T-cell (primary cell): ENCODE measurements around the gene AMOT. TPM values are rescaled to one million over a fixed set of nuclear protein-coding genes. Genes with fewer than 3 reads are reported as not detected.

Experiments
- ATAC-seq, 4 experiments: fragments of 200-7000 bp in 3 of 4; fragments of 150-1000 bp in 1 of 4; cut with Tn5 transposase; replicated peaks in 1 of 4; 1 replicate in 3 of 4; 2 replicates in 1 of 4; pipeline ENCODE4 v1.10.0; 2021; ENCODE audit warnings: moderate library complexity in 3 of 4, mild to moderate bottlenecking in 2 of 4, moderate number of reproducible peaks in 1 of 4
- CTCF ChIA-PET, 2 donors: fragments of 300-600 bp; sonication (Branson Sonifier 250); formaldehyde crosslinking; loops; one replicate each; lab custom pipeline; 2022; ENCODE audit warnings: antibody characterized with exemption in 2 of 2; lab: Charles Lee
- POLR2A ChIA-PET, 2 donors: fragments of 300-600 bp; sonication (Branson Sonifier 250); formaldehyde crosslinking; loops; one replicate each; lab custom pipeline; 2022; ENCODE audit warnings: antibody characterized with exemption in 2 of 2; lab: Charles Lee
- DNase-seq, 35 experiments: peaks; one replicate each; pipeline versions ENCODE4 v3.0.0 to v3.0.0-alpha.2; 2013 to 2023
- H3K27ac ChIP-seq: one replicate; pipeline ENCODE4 v1.5.1; 2013; ENCODE audit warnings: low read length
- H3K27me3 ChIP-seq, 2 experiments: replicated peaks in 1 of 2; 1 replicate in 1 of 2; 2 replicates in 1 of 2; pipeline versions ENCODE4 v1.6.1 to v1.7.0; 2013; ENCODE audit warnings: low read length in 1 of 2, mixed read lengths in 1 of 2; ENCODE audit not compliant: control insufficient read depth in 2 of 2, insufficient read depth in 2 of 2; ENCODE audit errors: extremely low read depth in 1 of 2
- H3K36me3 ChIP-seq, 2 donors: 1 replicate in 1 of 2; 2 replicates in 1 of 2; pipeline versions ENCODE4 v1.6.1 to v1.7.0; 2013; ENCODE audit warnings: low read length in 1 of 2; ENCODE audit not compliant: control insufficient read depth in 2 of 2, insufficient read depth in 1 of 2; ENCODE audit errors: extremely low read depth in 1 of 2
- H3K4me1 ChIP-seq, 2 experiments: 1 replicate in 1 of 2; 2 replicates in 1 of 2; pipeline versions ENCODE4 v1.6.1 to v1.7.0; 2013; ENCODE audit warnings: low read length in 2 of 2, mixed read lengths in 1 of 2; ENCODE audit not compliant: insufficient read depth in 2 of 2, control insufficient read depth in 1 of 2; ENCODE audit errors: extremely low read depth in 1 of 2
- H3K4me3 ChIP-seq, 2 donors: 1 replicate in 1 of 2; 2 replicates in 1 of 2; pipeline versions ENCODE4 v1.5.1 to v1.7.0; 2013; ENCODE audit warnings: mild to moderate bottlenecking in 2 of 2, low read length in 1 of 2, moderate library complexity in 1 of 2; ENCODE audit not compliant: control insufficient read depth in 1 of 2; ENCODE audit errors: extremely low read depth in 1 of 2
- H3K9me3 ChIP-seq: 2 replicates; pipeline ENCODE4 v1.7.0; 2013
- H3K27ac Mint-ChIP-seq, 2 donors: one replicate each; pipeline ENCODE4 v1.8.0; 2020 to 2021; ENCODE audit warnings: mild to moderate bottlenecking in 2 of 2, mixed read lengths in 2 of 2
- H3K27me3 Mint-ChIP-seq, 2 donors: one replicate each; pipeline ENCODE4 v1.8.0; 2021 to 2022; ENCODE audit warnings: mixed read lengths in 2 of 2
- H3K36me3 Mint-ChIP-seq: one replicate; pipeline ENCODE4 v1.8.0; 2021; ENCODE audit warnings: mixed read lengths
- H3K4me1 Mint-ChIP-seq, 3 donors: one replicate each; pipeline ENCODE4 v1.8.0; 2020 to 2022; ENCODE audit warnings: mixed read lengths in 3 of 3, mild to moderate bottlenecking in 1 of 3
- H3K4me3 Mint-ChIP-seq, 3 donors: one replicate each; pipeline ENCODE4 v1.8.0; 2020 to 2022; ENCODE audit warnings: mild to moderate bottlenecking in 3 of 3, mixed read lengths in 3 of 3, moderate library complexity in 3 of 3
- H3K9me3 Mint-ChIP-seq, 3 donors: one replicate each; pipeline ENCODE4 v1.8.0; 2020 to 2022; ENCODE audit warnings: mixed read lengths in 3 of 3
- WGBS: methylation state at CpG from one replicate; pipeline ENCODE4 v1.1.5; 2013; ENCODE audit warnings: missing lambda C conversion rate; ENCODE audit not compliant: insufficient coverage; 5-methylcytosine and 5-hydroxymethylcytosine counted together
- total RNA-seq, 35 experiments: library from RNA in 6 of 35; stranded (reverse) in 6 of 35; fragments of 120-200 nt in 1 of 35; gene quantifications; one replicate each; pipeline versions ENCODE4 v1.2.1 to v1.2.4 and lab custom pipeline; 2013 to 2026

The AMOT gene
- total RNA-seq, 5 donors from 2014 or later (not counting 1 experiment from before 2014, with no cell fraction given) = 2.7 to 3.9 (median 3.6) TPM

DNA sequence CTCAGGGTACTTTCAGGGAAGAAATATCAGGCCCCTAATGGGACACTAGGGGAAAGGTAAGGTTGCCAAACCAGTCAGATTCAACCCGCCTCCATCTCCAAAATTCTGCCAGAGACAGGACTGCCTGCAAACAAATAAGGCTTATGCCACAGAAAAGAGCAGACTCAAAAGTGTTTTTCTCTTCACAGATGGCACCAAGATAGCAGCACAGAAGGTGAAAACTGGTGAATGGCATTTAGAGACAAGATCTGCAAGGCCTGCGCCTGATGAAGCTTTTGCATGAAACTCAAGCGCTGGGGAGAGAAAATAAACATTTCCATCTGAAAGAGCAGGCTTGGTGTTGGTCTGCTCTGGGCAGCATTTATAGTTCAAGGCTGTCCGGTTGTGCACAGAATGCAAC, 27.9 kb downstream of the AMOT start:
- Mint-ChIP-seq H3K36me3 (peaks cover 8% of the 10 kb centered on the region), H3K9me3 (no peaks in the 10 kb centered on the region), H3K4me1 (no peaks in the 10 kb centered on the region), H3K27ac (no peak overlapping the region), H3K27me3 (peaks cover 0 to 13% of the 10 kb centered on the region in 2 donors), H3K4me3 (no peak overlapping the region)
- no peak overlapping the region for H3K4me3 ChIP-seq
- no peak overlapping the region for H3K27ac ChIP-seq
- no peak for ATAC-seq
- H3K27me3 ChIP-seq = no peaks in the 10 kb centered on the region
- 83% methylated on average over 1 of the region's 4 CpGs for WGBS
- H3K4me1 ChIP-seq = no peaks in the 10 kb centered on the region
- CTCF ChIA-PET = no interaction called here
- POLR2A ChIA-PET = no interaction called here
- DNase-seq = no peak
- H3K9me3 ChIP-seq = no peaks in the 10 kb centered on the region
- H3K36me3 ChIP-seq = no peaks in the 10 kb centered on the region

DNA sequence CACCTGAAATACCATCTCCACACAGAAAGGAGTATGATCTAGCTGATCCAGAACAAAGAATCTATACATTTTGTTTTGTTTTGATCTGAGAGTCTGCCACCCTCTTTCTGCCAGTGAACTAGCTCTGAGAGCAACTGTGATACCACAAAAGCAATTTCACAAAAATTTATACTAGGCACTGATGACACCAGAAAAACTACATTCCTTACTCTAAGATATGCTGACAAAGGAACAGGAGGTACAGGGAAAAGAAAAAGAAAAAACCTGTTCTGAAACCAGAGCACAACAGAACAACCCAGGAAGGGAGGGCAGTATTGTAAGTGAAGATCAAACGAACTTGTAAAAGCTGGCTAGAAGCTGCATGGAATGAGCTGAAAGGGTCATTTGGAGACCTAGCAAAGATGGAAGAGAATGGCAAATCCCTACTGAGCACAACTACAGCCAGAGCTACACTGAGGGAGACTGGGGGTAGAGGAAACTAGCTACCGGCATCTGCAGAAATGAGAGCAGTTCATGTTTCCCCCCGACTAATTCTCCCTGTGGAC, 31.9 kb downstream of the AMOT start:
- Histone ChIP-seq H3K4me1 (no peaks in the 10 kb centered on the region), H3K9me3 (no peaks in the 10 kb centered on the region), H3K27ac (no peak overlapping the region), H3K36me3 (no peaks in the 10 kb centered on the region), H3K4me3 (no peak overlapping the region), H3K27me3 (no peaks in the 10 kb centered on the region)
- Mint-ChIP-seq H3K4me1 (no peaks in the 10 kb centered on the region), H3K36me3 (peaks cover 16% of the 10 kb centered on the region), H3K4me3 (no peak overlapping the region), H3K9me3 (no peaks in the 10 kb centered on the region), H3K27ac (no peak overlapping the region), H3K27me3 (peaks cover 0 to 14% of the 10 kb centered on the region in 2 donors)
- POLR2A ChIA-PET = no interaction called here
- DNase-seq (no peak), ATAC-seq (no peak)
- no CpG with 5 or more reads among the region's 3 CpGs for WGBS
- CTCF ChIA-PET = no interaction called here

DNA sequence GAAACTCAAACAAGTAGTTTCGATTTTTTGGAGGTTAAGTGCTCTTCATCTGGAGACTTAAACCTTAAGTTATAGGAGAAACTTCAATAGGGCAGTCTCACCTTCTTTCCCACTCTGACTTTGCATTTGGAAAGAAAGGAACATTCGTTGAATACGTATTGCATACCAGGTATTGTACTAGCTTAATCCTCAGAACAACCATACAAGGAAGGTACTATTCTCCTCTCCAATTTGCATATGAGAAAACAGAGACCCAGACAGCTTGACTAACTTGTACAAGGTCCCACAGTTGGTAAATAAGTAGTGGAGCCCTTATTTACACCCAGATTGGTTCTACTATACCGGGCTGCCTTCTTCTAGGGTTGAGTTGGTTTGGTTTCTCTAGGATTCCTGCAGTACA, 32.6 kb downstream of the AMOT start:
- H3K4me3 ChIP-seq = no peak overlapping the region
- no peaks in the 10 kb centered on the region for H3K4me1 ChIP-seq
- Mint-ChIP-seq H3K9me3 (no peaks in the 10 kb centered on the region), H3K27ac (no peak overlapping the region), H3K36me3 (peaks cover 13% of the 10 kb centered on the region), H3K4me3 (no peak overlapping the region), H3K27me3 (peaks cover 0 to 10% of the 10 kb centered on the region in 2 donors), H3K4me1 (no peaks in the 10 kb centered on the region)
- CTCF ChIA-PET = no interaction called here
- POLR2A ChIA-PET = no interaction called here
- no peaks in the 10 kb centered on the region for H3K9me3 ChIP-seq
- no CpG with 5 or more reads among the region's 4 CpGs for WGBS
- no peaks in the 10 kb centered on the region for H3K36me3 ChIP-seq
- ATAC-seq (no peak), DNase-seq (no peak)
- H3K27me3 ChIP-seq = no peaks in the 10 kb centered on the region
- no peak overlapping the region for H3K27ac ChIP-seq

DNA sequence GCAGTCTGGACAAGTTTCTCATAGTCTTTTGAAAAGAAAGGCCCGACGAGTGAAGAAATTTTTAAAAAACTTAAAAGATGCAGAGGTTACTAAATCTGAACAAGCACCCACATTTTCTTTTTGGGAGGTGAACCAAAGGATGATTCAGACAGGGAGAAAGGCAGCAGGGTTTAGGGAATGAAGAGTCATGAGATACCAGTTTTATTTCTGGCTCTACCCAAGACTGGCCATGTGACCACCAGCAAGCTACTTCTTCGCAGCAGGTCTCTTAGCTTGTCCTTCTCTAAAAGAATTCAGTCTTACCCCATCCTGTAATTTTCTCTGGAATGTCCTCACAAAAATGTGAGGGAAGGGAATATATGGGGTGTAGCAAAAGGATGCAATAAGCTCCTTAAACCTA, 37.6 kb downstream of the AMOT start:
- H3K36me3 Mint-ChIP-seq = peaks cover 32% of the 10 kb centered on the region
- no peaks in the 10 kb centered on the region for H3K4me1 Mint-ChIP-seq
- no peak overlapping the region for H3K27ac ChIP-seq
- H3K27me3 ChIP-seq = no peaks in the 10 kb centered on the region
- ATAC-seq (no peak), DNase-seq (no peak)
- no peaks in the 10 kb centered on the region for H3K9me3 ChIP-seq
- peaks cover 0 to 12% of the 10 kb centered on the region in 2 donors for H3K27me3 Mint-ChIP-seq
- no peaks in the 10 kb centered on the region for H3K36me3 ChIP-seq
- H3K4me3 ChIP-seq = no peak overlapping the region
- ChIA-PET POLR2A (no interaction called here), CTCF (no interaction called here)
- no peak overlapping the region for H3K27ac Mint-ChIP-seq
- H3K4me1 ChIP-seq = no peaks in the 10 kb centered on the region
- no peak overlapping the region for H3K4me3 Mint-ChIP-seq
- no CpG with 5 or more reads among the region's 3 CpGs for WGBS
- peaks cover 0 to 4% (median 2%) of the 10 kb centered on the region in 3 donors for H3K9me3 Mint-ChIP-seq

DNA sequence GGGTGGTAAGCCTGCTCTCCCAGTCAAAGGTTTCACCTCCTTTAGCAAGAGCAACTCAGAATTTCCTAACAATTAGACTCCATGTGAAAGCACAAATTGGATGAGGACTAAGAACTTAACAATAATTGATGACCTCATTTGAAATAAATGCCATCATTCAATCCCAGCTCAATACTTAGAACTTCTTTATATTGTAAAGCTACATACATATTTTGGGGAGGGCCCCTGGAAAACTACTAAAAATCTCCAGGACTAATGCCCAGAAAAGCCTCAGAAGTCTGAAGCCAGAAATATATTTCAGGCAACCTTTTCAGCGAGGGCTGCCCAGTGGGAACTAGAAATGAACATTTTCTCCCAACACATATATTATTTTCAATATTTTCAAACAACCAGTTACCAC, 38.1 kb downstream of the AMOT start:
- H3K27me3 Mint-ChIP-seq = peaks cover 0 to 12% of the 10 kb centered on the region in 2 donors
- ChIA-PET CTCF (no interaction called here), POLR2A (no interaction called here)
- no peak overlapping the region for H3K4me3 Mint-ChIP-seq
- Histone ChIP-seq H3K4me3 (no peak overlapping the region), H3K27me3 (no peaks in the 10 kb centered on the region), H3K36me3 (no peaks in the 10 kb centered on the region), H3K27ac (no peak overlapping the region), H3K9me3 (no peaks in the 10 kb centered on the region), H3K4me1 (no peaks in the 10 kb centered on the region)
- WGBS = no CpG with 5 or more reads among the region's 1 CpG
- DNase-seq = no peak
- H3K27ac Mint-ChIP-seq = no peak overlapping the region
- H3K36me3 Mint-ChIP-seq = peaks cover 32% of the 10 kb centered on the region
- peaks cover 0 to 4% (median 2%) of the 10 kb centered on the region in 3 donors for H3K9me3 Mint-ChIP-seq
- H3K4me1 Mint-ChIP-seq = no peaks in the 10 kb centered on the region
- ATAC-seq = no peak

DNA sequence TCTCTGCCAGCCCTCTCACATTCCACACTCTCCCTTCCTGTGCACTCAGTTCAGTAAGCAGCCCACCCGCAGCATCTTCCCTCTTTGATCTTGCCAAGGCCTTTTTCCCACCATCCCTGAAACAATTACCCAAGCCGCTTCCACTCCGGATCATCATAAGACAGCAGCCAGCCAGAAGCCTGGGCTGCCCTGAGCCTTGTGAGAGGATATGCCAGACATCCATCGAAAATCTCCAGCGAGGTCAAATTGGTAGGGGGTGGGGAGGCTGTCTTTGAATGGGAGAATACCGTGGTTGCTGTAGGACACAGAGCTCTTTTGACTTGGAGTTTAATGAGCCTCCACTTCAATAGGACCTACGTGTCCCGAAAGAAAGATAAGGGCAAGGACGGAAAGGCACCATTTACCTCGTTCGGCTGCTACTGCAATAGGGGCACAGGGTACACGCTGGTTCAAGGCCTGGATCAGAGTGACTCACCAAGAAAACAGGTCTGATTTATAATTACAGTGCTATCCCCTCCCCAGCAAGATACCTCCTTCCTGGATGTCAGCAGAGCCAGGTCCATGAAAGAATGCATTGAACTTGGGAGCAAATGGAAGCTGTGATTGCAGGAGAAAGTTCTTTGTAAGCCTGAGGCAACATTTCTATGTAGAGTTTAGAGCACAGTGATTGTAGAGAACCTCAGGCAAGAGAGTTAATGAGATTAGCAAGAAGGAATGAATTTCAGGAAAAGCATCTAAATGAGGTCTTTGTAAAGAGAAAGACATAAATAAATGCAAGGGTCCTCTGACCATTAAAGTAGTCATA, 39.5 kb downstream of the AMOT start:
- Histone ChIP-seq H3K27ac (no peak overlapping the region), H3K4me3 (no peak overlapping the region), H3K36me3 (no peaks in the 10 kb centered on the region), H3K4me1 (no peaks in the 10 kb centered on the region), H3K9me3 (no peaks in the 10 kb centered on the region), H3K27me3 (no peaks in the 10 kb centered on the region)
- H3K4me3 Mint-ChIP-seq = no peak overlapping the region
- ATAC-seq (no peak), DNase-seq (no peak)
- peaks cover 41% of the 10 kb centered on the region for H3K36me3 Mint-ChIP-seq
- 96% methylated on average over 6 of the region's 12 CpGs for WGBS
- CTCF ChIA-PET = no interaction called here
- H3K27me3 Mint-ChIP-seq = peaks cover 0 to 12% of the 10 kb centered on the region in 2 donors
- H3K9me3 Mint-ChIP-seq = peaks cover 0 to 4% (median 2%) of the 10 kb centered on the region in 3 donors
- no peaks in the 10 kb centered on the region for H3K4me1 Mint-ChIP-seq
- no peak overlapping the region for H3K27ac Mint-ChIP-seq
- POLR2A ChIA-PET = no interaction called here
